ENCODE results near the gene NPY.

GRCh38 chr7:24318326-24318725 is 34.3 kb downstream of the NPY start:
- no peak for TF ChIP-seq POLR2A (IDR thresholded peaks at IDR 0.05)
- no peak for TF ChIP-seq CTCF (IDR thresholded peaks at IDR 0.05)
- no peak for TF ChIP-seq EP300 (IDR thresholded peaks at IDR 0.05)

All from gastroesophageal sphincter (tissue), 3 donors.